ENCODE measurements around the gene RIC1. TPM values are rescaled to one million over a fixed set of nuclear protein-coding genes. Genes with fewer than 3 reads are reported as not detected.

RIC1 gene
- total and polyA plus RNA-seq, 9 of the 15 experiments (the other 6 are each of a cell fraction or from before 2014, with no cell fraction given), result 3.2 to 25.8 (median 15.0) TPM

GRCh38 chr9:5813824-5814223, 184.9 kb downstream of the RIC1 start (continued):
- no peak for TF ChIP-seq GATAD2B (IDR thresholded peaks at IDR 0.05; ENCODE audit: borderline replicate concordance)
- TF ChIP-seq ZBTB43 (CRISPR knock-in tag; IDR thresholded peaks at IDR 0.05), result no peak
- TF ChIP-seq ZNF436 (CRISPR knock-in tag; IDR thresholded peaks at IDR 0.05), result no peak
- no peak for TF ChIP-seq PHF20 (IDR thresholded peaks at IDR 0.05; ENCODE audit: partially characterized antibody)
- no peak for TF ChIP-seq PHB2 (IDR thresholded peaks at IDR 0.05; ENCODE audit: low read depth)
- no peak for TF ChIP-seq DEAF1 (CRISPR knock-in tag; IDR thresholded peaks at IDR 0.05)
- no peak for TF ChIP-seq REST (IDR thresholded peaks at IDR 0.05; ENCODE audit: borderline replicate concordance)
- TF ChIP-seq REST (CRISPR knock-in tag; IDR thresholded peaks at IDR 0.05; ENCODE audit: low read depth), result no peak
- no peak for TF ChIP-seq CBX1 (IDR thresholded peaks at IDR 0.05; ENCODE audit: low read depth)
- TF ChIP-seq RAD21 (CRISPR knock-in tag; conservative IDR thresholded peaks at IDR 0.05 in 1 of 2, IDR thresholded peaks at IDR 0.05 in 1 of 2), result no peak
